ENCODE results near the gene LRRC23.

DNA sequence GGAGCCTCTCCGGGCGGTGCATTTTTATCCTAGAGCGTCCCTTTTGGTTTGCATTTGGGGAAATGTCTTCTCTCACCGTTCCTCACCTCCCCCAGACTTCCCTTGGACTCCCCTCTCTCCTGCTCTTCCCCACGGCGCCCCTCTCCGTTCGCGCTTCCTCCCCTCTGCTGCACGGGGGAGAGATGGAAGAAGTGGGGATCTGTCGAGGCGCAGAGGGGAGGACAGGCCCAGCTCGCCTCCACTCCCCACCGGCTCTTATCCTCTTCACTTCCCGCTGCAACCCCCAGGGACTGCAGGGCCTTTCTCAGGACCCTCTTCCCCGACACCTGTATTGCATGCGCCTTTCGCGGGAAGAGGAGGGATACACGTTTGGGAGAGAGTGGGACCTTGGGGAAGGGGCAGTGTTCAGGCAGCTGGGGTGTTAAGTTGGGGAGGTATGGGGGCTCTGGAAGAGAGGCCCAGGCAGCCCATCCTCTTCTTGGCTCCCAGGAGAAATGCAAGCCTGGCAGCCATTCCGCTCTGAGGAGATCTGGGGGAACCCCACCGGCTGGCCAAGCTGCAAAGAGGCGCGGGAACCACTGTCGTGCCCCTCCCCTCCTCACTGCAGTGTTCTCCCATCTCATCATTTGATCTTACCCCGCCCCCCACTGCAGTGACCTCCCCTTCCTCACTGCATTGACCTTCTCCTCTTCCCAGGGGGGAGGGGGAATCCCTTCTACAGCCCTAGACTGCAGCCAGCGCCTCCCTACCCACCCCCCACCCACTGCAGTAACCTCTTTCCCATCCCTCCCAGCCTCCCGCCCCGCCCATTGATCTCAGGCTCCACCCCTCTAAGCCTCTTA lies 10.5 kb downstream of the LRRC23 start:
- TF ChIP-seq, protein P1, sequence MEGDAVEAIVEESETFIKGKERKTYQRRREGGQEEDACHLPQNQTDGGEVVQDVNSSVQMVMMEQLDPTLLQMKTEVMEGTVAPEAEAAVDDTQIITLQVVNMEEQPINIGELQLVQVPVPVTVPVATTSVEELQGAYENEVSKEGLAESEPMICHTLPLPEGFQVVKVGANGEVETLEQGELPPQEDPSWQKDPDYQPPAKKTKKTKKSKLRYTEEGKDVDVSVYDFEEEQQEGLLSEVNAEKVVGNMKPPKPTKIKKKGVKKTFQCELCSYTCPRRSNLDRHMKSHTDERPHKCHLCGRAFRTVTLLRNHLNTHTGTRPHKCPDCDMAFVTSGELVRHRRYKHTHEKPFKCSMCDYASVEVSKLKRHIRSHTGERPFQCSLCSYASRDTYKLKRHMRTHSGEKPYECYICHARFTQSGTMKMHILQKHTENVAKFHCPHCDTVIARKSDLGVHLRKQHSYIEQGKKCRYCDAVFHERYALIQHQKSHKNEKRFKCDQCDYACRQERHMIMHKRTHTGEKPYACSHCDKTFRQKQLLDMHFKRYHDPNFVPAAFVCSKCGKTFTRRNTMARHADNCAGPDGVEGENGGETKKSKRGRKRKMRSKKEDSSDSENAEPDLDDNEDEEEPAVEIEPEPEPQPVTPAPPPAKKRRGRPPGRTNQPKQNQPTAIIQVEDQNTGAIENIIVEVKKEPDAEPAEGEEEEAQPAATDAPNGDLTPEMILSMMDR (IDR thresholded peaks at IDR 0.05; ENCODE audit: poor library complexity, severe bottlenecking): no peak
- TF ChIP-seq EZH2 (IDR thresholded peaks at IDR 0.05; ENCODE audit: borderline replicate concordance, insufficient read depth, low read length, poor library complexity, severe bottlenecking): no peak
- TF ChIP-seq POLR2AphosphoS5 (IDR thresholded peaks at IDR 0.05): no peak
- TF ChIP-seq MXI1 (conservative IDR thresholded peaks at IDR 0.05; ENCODE audit: poor library complexity, severe bottlenecking): no peak
- TF ChIP-seq RAD21 (conservative IDR thresholded peaks at IDR 0.05): no peak
- TF ChIP-seq, protein P2, sequence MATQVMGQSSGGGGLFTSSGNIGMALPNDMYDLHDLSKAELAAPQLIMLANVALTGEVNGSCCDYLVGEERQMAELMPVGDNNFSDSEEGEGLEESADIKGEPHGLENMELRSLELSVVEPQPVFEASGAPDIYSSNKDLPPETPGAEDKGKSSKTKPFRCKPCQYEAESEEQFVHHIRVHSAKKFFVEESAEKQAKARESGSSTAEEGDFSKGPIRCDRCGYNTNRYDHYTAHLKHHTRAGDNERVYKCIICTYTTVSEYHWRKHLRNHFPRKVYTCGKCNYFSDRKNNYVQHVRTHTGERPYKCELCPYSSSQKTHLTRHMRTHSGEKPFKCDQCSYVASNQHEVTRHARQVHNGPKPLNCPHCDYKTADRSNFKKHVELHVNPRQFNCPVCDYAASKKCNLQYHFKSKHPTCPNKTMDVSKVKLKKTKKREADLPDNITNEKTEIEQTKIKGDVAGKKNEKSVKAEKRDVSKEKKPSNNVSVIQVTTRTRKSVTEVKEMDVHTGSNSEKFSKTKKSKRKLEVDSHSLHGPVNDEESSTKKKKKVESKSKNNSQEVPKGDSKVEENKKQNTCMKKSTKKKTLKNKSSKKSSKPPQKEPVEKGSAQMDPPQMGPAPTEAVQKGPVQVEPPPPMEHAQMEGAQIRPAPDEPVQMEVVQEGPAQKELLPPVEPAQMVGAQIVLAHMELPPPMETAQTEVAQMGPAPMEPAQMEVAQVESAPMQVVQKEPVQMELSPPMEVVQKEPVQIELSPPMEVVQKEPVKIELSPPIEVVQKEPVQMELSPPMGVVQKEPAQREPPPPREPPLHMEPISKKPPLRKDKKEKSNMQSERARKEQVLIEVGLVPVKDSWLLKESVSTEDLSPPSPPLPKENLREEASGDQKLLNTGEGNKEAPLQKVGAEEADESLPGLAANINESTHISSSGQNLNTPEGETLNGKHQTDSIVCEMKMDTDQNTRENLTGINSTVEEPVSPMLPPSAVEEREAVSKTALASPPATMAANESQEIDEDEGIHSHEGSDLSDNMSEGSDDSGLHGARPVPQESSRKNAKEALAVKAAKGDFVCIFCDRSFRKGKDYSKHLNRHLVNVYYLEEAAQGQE (IDR thresholded peaks at IDR 0.05; ENCODE audit: borderline replicate concordance): no peak
- no peak for TF ChIP-seq EP300 (conservative IDR thresholded peaks at IDR 0.05; ENCODE audit: poor library complexity, severe bottlenecking)
- no peak for TF ChIP-seq SMC3 (conservative IDR thresholded peaks at IDR 0.05; ENCODE audit: poor library complexity)
- TF ChIP-seq TAF1 (IDR thresholded peaks at IDR 0.05; ENCODE audit: low read depth): no peak

Measured in neural cell (in vitro differentiated cells).